A549 (cell line): ENCODE measurements around the gene DUSP14. TPM values are rescaled to one million over a fixed set of nuclear protein-coding genes. Genes with fewer than 3 reads are reported as not detected.

Experiments used
- ATAC-seq, 2 experiments: fragments of 200-7000 bp in 1 of 2; fragments of >200 bp in 1 of 2; cut with Nextera tagmentation in 1 of 2; cut with Tn5 transposase in 1 of 2; 3 replicates each; pipeline versions ENCODE4 v1.8.0 to v1.9.1; 2018 to 2020; ENCODE audit warnings: mild to moderate bottlenecking in 1 of 2, moderate library complexity in 1 of 2
- CTCF ChIA-PET: fragments of 300-600 bp; sonication (Branson Sonifier 250); formaldehyde crosslinking; extraction: SDS; loops from one replicate; lab custom pipeline; 2021; ENCODE audit warnings: antibody characterized with exemption, inconsistent platforms; lab: Yijun Ruan, JAX
- POLR2A ChIA-PET: fragments of 350-600 bp; formaldehyde crosslinking; extraction: SDS; loops from one replicate; lab custom pipeline; 2021; ENCODE audit warnings: antibody characterized with exemption, inconsistent platforms; lab: Yijun Ruan, JAX
- DNase-seq, 2 experiments: peaks; one replicate each; pipeline versions ENCODE4 v3.0.0 to v3.0.0-alpha.2; 2011 to 2016; ENCODE audit warnings: low read depth in 1 of 2, low spot score in 1 of 2
- FAIRE-seq: peaks from 2 replicates; lab custom pipeline; 2011; peaks lifted over from hg19 to GRCh38; lab: Jason Lieb, UNC
- H3K27ac ChIP-seq, 2 experiments: fragments of >200 bp; sonication (Bioruptor Twin); formaldehyde crosslinking; 3 replicates each; pipeline ENCODE4 v1.5.1; 2016 to 2017
- H3K4me1 ChIP-seq: fragments of >200 bp; sonication (Bioruptor Twin); formaldehyde crosslinking; 3 replicates; pipeline ENCODE4 v1.6.1; 2016
- H3K4me2 ChIP-seq: fragments of >200 bp; sonication (Bioruptor Twin); formaldehyde crosslinking; 3 replicates; pipeline ENCODE4 v1.6.1; 2016
- H3K4me3 ChIP-seq: fragments of >200 bp; sonication (Bioruptor Twin); formaldehyde crosslinking; 3 replicates; pipeline ENCODE4 v1.5.1; 2016
- H3K9me3 ChIP-seq: fragments of >200 bp; sonication (Bioruptor Twin); formaldehyde crosslinking; 3 replicates; pipeline ENCODE4 v1.6.1; 2016
- ATOH8 ChIP-seq: fragments of 250-450 bp; sonication (Bioruptor Pico); IDR thresholded peaks from 2 replicates; pipeline ENCODE4 v1.5.0; 2020; ENCODE audit warnings: low read depth, mild to moderate bottlenecking, moderate library complexity
- BHLHE40 ChIP-seq: IDR thresholded peaks from 2 replicates; pipeline ENCODE4 v1.6.1; 2012; ENCODE audit warnings: low read depth, low read length, inconsistent platforms
- CBX8 ChIP-seq: fragments of 200-600 bp; sonication (generic); IDR thresholded peaks from 2 replicates; pipeline ENCODE4 v1.6.1; 2016
- CHD2 ChIP-seq: fragments of 150-350 bp; IDR thresholded peaks from 2 replicates; pipeline ENCODE4 v1.6.1; 2014; ENCODE audit warnings: low read length; ENCODE audit not compliant: partially characterized antibody
- CHD4 ChIP-seq: fragments of 200-600 bp; sonication (generic); IDR thresholded peaks from 2 replicates; pipeline ENCODE4 v1.6.1; 2016; ENCODE audit warnings: antibody characterized with exemption, mild to moderate bottlenecking, borderline replicate concordance
- E2F6 ChIP-seq: IDR thresholded peaks from 2 replicates; pipeline ENCODE4 v1.6.1; 2012; ENCODE audit warnings: low read depth, borderline replicate concordance
- EHF ChIP-seq: fragments of 250-450 bp; sonication (Bioruptor Pico); IDR thresholded peaks from 2 replicates; pipeline ENCODE4 v1.5.0; 2020; ENCODE audit warnings: mild to moderate bottlenecking
- EHMT2 ChIP-seq: fragments of 200-600 bp; sonication (generic); IDR thresholded peaks from 2 replicates; pipeline ENCODE4 v1.6.1; 2016; ENCODE audit warnings: antibody characterized with exemption, low read depth, mild to moderate bottlenecking, moderate library complexity
- ELK1 ChIP-seq: fragments of 150-350 bp; IDR thresholded peaks from 2 replicates; pipeline ENCODE4 v1.6.1; 2014; ENCODE audit warnings: low read depth, mild to moderate bottlenecking, low read length
- EP300 ChIP-seq, 2 experiments: fragments of >200 bp; sonication (Bioruptor Twin); formaldehyde crosslinking; IDR thresholded peaks; 2 replicates in 1 of 2; 3 replicates in 1 of 2; pipeline ENCODE4 v1.6.1; 2016 to 2017
- FOXS1 ChIP-seq: fragments of 250-450 bp; sonication (Bioruptor Pico); IDR thresholded peaks from 2 replicates; pipeline ENCODE4 v1.5.0; 2020; ENCODE audit warnings: mild to moderate bottlenecking, moderate library complexity
- GATA3 ChIP-seq: IDR thresholded peaks from 2 replicates; pipeline ENCODE4 v1.6.1; 2012; ENCODE audit warnings: borderline replicate concordance
- HDAC2 ChIP-seq: fragments of 200-600 bp; sonication (generic); IDR thresholded peaks from 2 replicates; pipeline ENCODE4 v1.6.1; 2016
- HEYL ChIP-seq: fragments of 250-450 bp; sonication (Bioruptor Pico); IDR thresholded peaks from 2 replicates; pipeline ENCODE4 v1.8.0; 2021; ENCODE audit warnings: mild to moderate bottlenecking, moderate library complexity
- HMGXB4 ChIP-seq: fragments of 250-450 bp; sonication (Bioruptor Pico); IDR thresholded peaks from 2 replicates; pipeline ENCODE4 v1.5.0; 2021; ENCODE audit warnings: mild to moderate bottlenecking, moderate library complexity, borderline replicate concordance
- HOXB5 ChIP-seq: fragments of 250-450 bp; sonication (Bioruptor Pico); IDR thresholded peaks from 2 replicates; pipeline ENCODE4 v1.5.0; 2020; ENCODE audit warnings: mild to moderate bottlenecking, moderate library complexity
- JUNB ChIP-seq: fragments of >200 bp; sonication (Bioruptor Twin); formaldehyde crosslinking; IDR thresholded peaks from 2 replicates; pipeline ENCODE4 v1.6.1; 2016
- NFE2L2 ChIP-seq: fragments of 150-350 bp; conservative IDR thresholded peaks from 2 replicates; pipeline ENCODE4 v1.6.1; 2014; ENCODE audit warnings: low read length
- PHF8 ChIP-seq: fragments of 200-600 bp; sonication (generic); IDR thresholded peaks from 2 replicates; pipeline ENCODE4 v1.6.1; 2016; ENCODE audit warnings: low read depth, mild to moderate bottlenecking, antibody characterized with exemption, moderate library complexity, borderline replicate concordance
- POLR2A ChIP-seq: IDR thresholded peaks from 2 replicates; pipeline ENCODE4 v1.6.1; 2012; ENCODE audit warnings: mild to moderate bottlenecking, low read length
- POLR2AphosphoS2 ChIP-seq: conservative IDR thresholded peaks from 2 replicates; pipeline ENCODE4 v1.6.1; 2012; ENCODE audit warnings: low read length, improper control_type of control experiment, inconsistent platforms
- RAD21 ChIP-seq, 2 experiments: fragments of >200 bp in 1 of 2; sonication (Bioruptor Twin) in 1 of 2; formaldehyde crosslinking in 1 of 2; IDR thresholded peaks in 1 of 2; conservative IDR thresholded peaks in 1 of 2; 2 replicates in 1 of 2; 3 replicates in 1 of 2; pipeline ENCODE4 v1.6.1; 2012 to 2018; ENCODE audit warnings: inconsistent platforms in 1 of 2
- RARB ChIP-seq: fragments of 250-450 bp; sonication (Bioruptor Pico); IDR thresholded peaks from 2 replicates; pipeline ENCODE4 v1.8.0; 2021; ENCODE audit warnings: mild to moderate bottlenecking, moderate library complexity
- RFX5 ChIP-seq: fragments of 450-650 bp; IDR thresholded peaks from 2 replicates; pipeline ENCODE4 v1.7.1; 2014; ENCODE audit warnings: antibody characterized with exemption, mild to moderate bottlenecking, moderate library complexity
- TP53 ChIP-seq: fragments of 250-450 bp; sonication (Bioruptor Pico); IDR thresholded peaks from 2 replicates; pipeline ENCODE4 v1.5.0; 2021; ENCODE audit warnings: mild to moderate bottlenecking, moderate library complexity
- ZC3H11A ChIP-seq: fragments of 450-650 bp; IDR thresholded peaks from 2 replicates; pipeline ENCODE4 v1.6.1; 2014; ENCODE audit warnings: antibody characterized with exemption, mild to moderate bottlenecking
- ZFP36 ChIP-seq: fragments of 450-650 bp; IDR thresholded peaks from 2 replicates; pipeline ENCODE4 v1.6.1; 2014; ENCODE audit warnings: borderline replicate concordance; ENCODE audit not compliant: partially characterized antibody
- WGBS: methylation state at CpG from one replicate; pipeline ENCODE4 v1.1.6; 2017; ENCODE audit errors: missing lambda C conversion rate; 5-methylcytosine and 5-hydroxymethylcytosine counted together
- polyA plus RNA-seq, 4 experiments: library from polyadenylated mRNA; depleted of rRNA in 3 of 4; stranded (reverse); fragments of >200 nt; fragmentation: RNase III in 1 of 4; extraction: RNeasy Plus Mini Kit Qiagen cat#74134 plus additional on column Dnase treatment in 1 of 4; gene quantifications; 2 replicates in 3 of 4; 3 replicates in 1 of 4; pipeline ENCODE4 v1.2.3, GENCODE V29; 2011 to 2017
- TF ChIP-seq, protein P1 (sequence below): IDR thresholded peaks from 2 replicates; pipeline ENCODE4 v1.6.1; 2012
- TF ChIP-seq, protein P2 (sequence below): IDR thresholded peaks from 2 replicates; pipeline ENCODE4 v1.6.1; 2012

DUSP14 gene
- polyA plus RNA-seq, 2 of the 4 experiments (the other 2 are of a cell fraction), result 32.7 to 35.5 TPM

DNA sequence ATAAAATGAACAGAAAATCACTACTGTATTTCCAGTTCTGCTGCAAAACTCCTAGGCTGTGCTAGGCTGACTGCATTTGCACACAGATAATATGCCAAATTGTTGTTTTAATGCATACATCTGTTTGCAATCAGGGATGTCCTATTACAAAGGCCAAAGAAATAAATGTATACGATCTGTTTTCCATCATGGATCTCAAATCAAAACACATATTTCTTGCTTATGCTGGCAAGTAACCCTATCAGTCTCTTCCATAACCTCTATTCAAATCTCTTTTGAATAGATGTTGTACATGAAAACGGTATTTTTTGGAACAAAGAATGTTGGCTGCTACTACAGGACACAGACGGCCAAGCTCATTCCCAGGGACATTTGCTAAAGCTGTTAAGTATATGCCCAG is 56.6 kb downstream of the DUSP14 start:
- Histone ChIP-seq H3K4me1 (peaks cover 7% of the 10 kb centered on the region; the same call in 2 of the 3 replicates), H3K4me3 (no peak overlapping the region), H3K4me2 (no peak overlapping the region), H3K27ac (no peak overlapping the region)
- CTCF ChIA-PET, result interaction anchor here (2.0 kb wide), 1 partner anchor 19 kb away, joined by 10 read pairs; no protein-coding TSS in a partner anchor
- POLR2A ChIA-PET, result no interaction called here
- FAIRE-seq (no peak), ATAC-seq (no peak), DNase-seq (no peak)
- 85% methylated on average over 3 of the region's 3 CpGs for WGBS
- TF ChIP-seq ELK1 (no peak), POLR2A (no peak), JUNB (no peak), NFE2L2 (no peak), RFX5 (no peak), HEYL (CRISPR knock-in tag) (no peak), CHD4 (no peak), EP300 (IDR thresholded peaks at IDR 0.05) (no peak), RAD21 (conservative IDR thresholded peaks at IDR 0.05 in 1 of 2, IDR thresholded peaks at IDR 0.05 in 1 of 2) (no peak), ZC3H11A (no peak), EHF (CRISPR knock-in tag) (no peak), TP53 (CRISPR knock-in tag) (no peak), GATA3 (no peak), FOXS1 (CRISPR knock-in tag) (no peak), ZFP36 (no peak), HOXB5 (no peak), POLR2AphosphoS2 (no peak)
- TF ChIP-seq, protein P1, sequence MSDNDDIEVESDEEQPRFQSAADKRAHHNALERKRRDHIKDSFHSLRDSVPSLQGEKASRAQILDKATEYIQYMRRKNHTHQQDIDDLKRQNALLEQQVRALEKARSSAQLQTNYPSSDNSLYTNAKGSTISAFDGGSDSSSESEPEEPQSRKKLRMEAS, result no peak
- TF ChIP-seq, protein P2, sequence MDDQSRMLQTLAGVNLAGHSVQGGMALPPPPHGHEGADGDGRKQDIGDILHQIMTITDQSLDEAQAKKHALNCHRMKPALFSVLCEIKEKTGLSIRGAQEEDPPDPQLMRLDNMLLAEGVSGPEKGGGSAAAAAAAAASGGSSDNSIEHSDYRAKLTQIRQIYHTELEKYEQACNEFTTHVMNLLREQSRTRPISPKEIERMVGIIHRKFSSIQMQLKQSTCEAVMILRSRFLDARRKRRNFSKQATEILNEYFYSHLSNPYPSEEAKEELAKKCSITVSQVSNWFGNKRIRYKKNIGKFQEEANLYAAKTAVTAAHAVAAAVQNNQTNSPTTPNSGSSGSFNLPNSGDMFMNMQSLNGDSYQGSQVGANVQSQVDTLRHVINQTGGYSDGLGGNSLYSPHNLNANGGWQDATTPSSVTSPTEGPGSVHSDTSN, result no peak
- TF ChIP-seq, all 56 proteins: peak for 0
- H3K9me3 ChIP-seq, result no peaks in the 10 kb centered on the region

DNA sequence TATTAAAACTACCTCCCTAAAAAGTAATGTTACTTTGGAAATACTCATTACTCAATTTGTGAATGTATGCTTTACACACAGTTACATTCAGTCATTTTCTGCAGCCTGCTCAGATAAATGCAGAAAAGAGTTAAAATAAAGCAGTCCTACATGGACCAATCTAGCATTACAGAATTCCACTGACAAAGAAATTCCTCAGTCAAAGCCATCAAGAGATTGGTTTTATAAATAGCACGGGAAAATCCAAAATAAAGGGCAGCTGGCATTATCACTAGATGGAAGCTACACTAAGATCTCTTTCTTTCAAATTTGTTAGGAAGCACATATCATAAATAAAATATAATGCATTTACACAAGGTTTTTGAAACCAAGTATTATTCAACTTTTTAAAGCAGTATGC is 58.3 kb downstream of the DUSP14 start:
- FAIRE-seq (no peak), DNase-seq (no peak)
- no peak overlapping the region for H3K4me2 ChIP-seq
- WGBS, result 93% methylated on average over 1 of the region's 1 CpG
- H3K4me1 ChIP-seq, result no peaks in the 10 kb centered on the region
- CTCF ChIA-PET, result interaction anchor here (0.9 kb wide), 1 partner anchor 57 kb away, joined by 3 read pairs; no protein-coding TSS in a partner anchor
- TF ChIP-seq CHD2 (no peak), GATA3 (no peak), BHLHE40 (no peak), HEYL (CRISPR knock-in tag) (no peak), RARB (CRISPR knock-in tag) (no peak), E2F6 (no peak)
- TF ChIP-seq, all 56 proteins: peak for 0
- Histone ChIP-seq H3K9me3 (no peaks in the 10 kb centered on the region), H3K27ac (no peak overlapping the region), H3K4me3 (no peak overlapping the region)
- ATAC-seq, result no peak
- POLR2A ChIA-PET, result no interaction called here

DNA sequence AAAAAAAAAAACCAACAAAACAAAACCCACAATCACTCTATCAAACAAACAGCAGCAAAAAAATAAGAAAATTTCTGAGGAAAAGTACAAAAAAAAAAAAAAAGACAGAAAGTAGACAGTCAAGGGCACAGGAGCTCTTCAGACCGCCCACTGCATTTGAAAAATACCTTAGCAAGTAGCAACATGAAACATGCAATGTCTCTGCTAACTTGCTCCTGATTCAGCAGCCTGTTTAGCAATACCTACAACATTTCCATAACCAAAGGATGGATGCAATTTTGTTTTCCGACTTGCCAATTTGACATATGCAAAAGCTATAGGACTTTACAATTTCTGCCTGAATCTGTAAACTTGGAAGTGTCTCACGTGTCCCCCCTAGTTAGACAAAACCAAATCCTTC is 62.1 kb downstream of the DUSP14 start:
- POLR2A ChIA-PET, result no interaction called here
- Histone ChIP-seq H3K4me2 (no peak overlapping the region), H3K9me3 (no peaks in the 10 kb centered on the region), H3K4me3 (no peak overlapping the region), H3K27ac (no peak overlapping the region), H3K4me1 (no peaks in the 10 kb centered on the region)
- FAIRE-seq (no peak), ATAC-seq (no peak), DNase-seq (no peak)
- 95% methylated on average over 3 of the region's 3 CpGs for WGBS
- CTCF ChIA-PET, result interaction anchor here (0.7 to 10.5 kb wide), 5 partner anchors 19 to 179 kb away, joined by 3 to 66 read pairs (median 4); no protein-coding TSS in a partner anchor
- TF ChIP-seq HMGXB4 (CRISPR knock-in tag) (no peak), POLR2AphosphoS2 (no peak), RARB (CRISPR knock-in tag) (no peak), EHMT2 (no peak), GATA3 (no peak), JUNB (no peak), CHD2 (no peak), PHF8 (no peak), CBX8 (no peak), ATOH8 (CRISPR knock-in tag) (no peak), HDAC2 (no peak), CHD4 (no peak), FOXS1 (CRISPR knock-in tag) (no peak), RAD21 (conservative IDR thresholded peaks at IDR 0.05 in 1 of 2, IDR thresholded peaks at IDR 0.05 in 1 of 2) (no peak)
